Adrenal gland (tissue), 5 donors: ENCODE data around the gene CNPPD1.

Experiments
- POLR2A ChIP-seq, 2 donors: fragments of 450-650 bp; IDR thresholded peaks; one replicate each; pipeline ENCODE4 v1.6.1; 2017; ENCODE audit warnings: antibody characterized with exemption in 2 of 2, mild to moderate bottlenecking in 2 of 2, moderate library complexity in 1 of 2
- TF ChIP-seq, protein P1 (sequence below), 6 experiments: fragments of 450-650 bp in 4 of 6; fragments of 200-600 bp in 2 of 6; sonication (generic) in 1 of 6; IDR thresholded peaks; 1 replicate in 5 of 6; 2 replicates in 1 of 6; pipeline versions ENCODE4 v1.5.1 to v1.8.0; 2016 to 2021; ENCODE audit warnings: antibody characterized with exemption in 6 of 6, mild to moderate bottlenecking in 2 of 6, moderate library complexity in 1 of 6
- donor health status: DM: no; HTN: no; CAD: no.

DNA sequence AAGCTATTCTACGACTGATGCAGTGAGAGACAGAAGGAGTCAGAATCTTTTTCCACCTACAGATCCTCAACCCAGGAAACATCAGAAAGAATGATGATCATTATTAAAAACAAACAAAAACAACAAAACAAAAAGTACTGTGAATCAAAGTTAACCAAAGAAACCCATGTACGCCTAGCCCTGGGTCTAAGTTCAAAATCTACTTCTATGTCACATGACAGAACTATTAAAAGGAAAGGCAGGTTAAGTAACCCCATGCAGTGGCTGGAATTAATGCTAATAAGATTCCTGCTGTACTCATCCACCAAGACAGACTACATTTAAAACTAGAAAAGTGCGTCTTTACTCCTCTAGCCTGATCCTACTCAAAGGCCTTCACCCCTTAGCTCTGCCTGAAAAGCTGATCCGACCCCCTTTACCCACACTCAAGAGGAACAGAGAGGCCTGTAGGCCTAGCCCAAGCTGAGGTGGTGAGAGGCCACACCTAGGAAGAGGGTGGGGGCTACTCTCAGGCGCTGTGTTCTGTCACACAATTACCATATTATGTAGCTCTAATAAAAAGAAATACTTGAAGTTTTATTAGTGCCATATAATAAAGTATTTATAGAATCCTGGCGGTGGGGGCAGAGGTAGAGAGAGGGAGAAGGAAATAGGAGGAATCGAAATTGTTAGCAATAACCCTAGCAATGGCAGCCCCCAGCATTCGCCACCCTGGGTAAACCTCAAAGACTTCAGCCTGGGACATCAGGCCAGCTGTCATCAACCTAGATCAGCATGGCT, 53.2 kb downstream of the CNPPD1 start:
- TF ChIP-seq POLR2A (IDR thresholded peaks at IDR 0.05): no peak
- TF ChIP-seq, protein P1, sequence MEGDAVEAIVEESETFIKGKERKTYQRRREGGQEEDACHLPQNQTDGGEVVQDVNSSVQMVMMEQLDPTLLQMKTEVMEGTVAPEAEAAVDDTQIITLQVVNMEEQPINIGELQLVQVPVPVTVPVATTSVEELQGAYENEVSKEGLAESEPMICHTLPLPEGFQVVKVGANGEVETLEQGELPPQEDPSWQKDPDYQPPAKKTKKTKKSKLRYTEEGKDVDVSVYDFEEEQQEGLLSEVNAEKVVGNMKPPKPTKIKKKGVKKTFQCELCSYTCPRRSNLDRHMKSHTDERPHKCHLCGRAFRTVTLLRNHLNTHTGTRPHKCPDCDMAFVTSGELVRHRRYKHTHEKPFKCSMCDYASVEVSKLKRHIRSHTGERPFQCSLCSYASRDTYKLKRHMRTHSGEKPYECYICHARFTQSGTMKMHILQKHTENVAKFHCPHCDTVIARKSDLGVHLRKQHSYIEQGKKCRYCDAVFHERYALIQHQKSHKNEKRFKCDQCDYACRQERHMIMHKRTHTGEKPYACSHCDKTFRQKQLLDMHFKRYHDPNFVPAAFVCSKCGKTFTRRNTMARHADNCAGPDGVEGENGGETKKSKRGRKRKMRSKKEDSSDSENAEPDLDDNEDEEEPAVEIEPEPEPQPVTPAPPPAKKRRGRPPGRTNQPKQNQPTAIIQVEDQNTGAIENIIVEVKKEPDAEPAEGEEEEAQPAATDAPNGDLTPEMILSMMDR (IDR thresholded peaks at IDR 0.05): no peak
